ENCODE measurements around the gene OR6C2.
"Not testable (repeated sequence)": the region's sequence is repeated elsewhere in the genome, so short reads cannot be mapped to it uniquely, and the experiment has no call there.

OR6C2 gene

DNA sequence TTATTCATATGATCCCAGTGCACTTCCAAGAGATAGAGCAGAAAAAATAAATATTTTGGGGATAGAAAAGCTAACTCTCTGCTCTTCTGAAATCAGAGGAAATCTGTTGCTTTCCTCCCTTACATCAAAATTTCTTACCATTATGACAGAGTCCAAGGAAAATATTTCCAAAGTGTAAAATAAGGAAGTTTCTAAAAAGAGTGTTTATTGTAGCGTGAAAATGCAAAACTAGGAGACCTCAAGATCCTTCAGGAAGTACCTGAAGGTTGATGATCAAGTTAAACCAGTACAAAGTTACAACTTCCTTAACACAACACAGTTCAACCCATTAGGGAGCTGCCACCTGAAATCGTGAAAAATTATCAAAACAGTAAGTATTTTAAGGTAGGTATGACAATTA, at the start of gene OR6C2:
TSS of gene OR6C2 (plus strand) at position 301 of the 400 bp plus-strand sequence. CDS start 8,138 bp downstream, outside the sequence.
- DNase-seq (ENCODE audit: low read depth in 4 of 4, low spot score in 1 of 4), result no peak

DNA sequence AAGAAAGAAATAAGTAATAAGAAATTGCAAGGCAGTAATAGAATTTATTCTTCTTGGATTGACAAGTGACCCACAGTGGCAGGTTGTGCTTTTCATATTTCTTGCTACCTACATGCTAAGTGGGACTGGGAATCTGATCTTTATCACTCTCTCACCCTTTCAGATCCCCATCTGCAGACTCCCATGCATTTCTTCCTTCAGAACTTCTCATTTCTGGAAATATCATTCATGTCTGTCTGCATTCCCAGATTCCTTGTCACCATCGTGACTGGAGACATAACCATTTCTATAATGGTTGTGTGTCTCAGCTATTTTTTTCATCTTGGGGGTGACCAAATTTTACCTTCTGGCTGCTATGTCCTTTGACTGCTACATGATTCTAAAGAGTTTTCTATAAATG, 47.5 kb upstream of the OR6C2 start:
- DNase-seq (ENCODE audit: low read depth in 4 of 4, low spot score in 1 of 4), result no peak

DNA sequence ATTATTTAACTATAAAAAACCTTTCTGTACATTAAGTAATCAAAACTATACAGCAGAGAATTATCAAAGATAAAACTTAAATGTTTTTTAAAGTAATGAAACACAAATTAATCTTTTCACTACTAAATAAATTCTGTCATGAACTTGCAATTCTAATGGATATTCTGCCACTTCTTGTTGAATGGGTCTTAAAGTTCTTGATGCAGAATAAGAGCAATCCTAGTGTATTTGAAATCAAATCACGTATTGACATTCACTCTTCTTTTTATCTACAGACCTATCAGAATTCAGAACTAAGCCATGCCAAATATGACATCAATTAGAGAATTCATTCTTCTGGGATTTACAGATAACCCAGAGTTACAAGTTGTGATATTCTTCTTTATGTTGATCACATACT, 43.6 kb upstream of the OR6C2 start, which contains the start of gene OR6C65:
TSS of gene OR6C65 (plus strand) at position 301 of the 400 bp plus-strand sequence. CDS start at position 301, 0 bp downstream.
- DNase-seq (ENCODE audit: low read depth in 4 of 4, low spot score in 1 of 4), result no peak

DNA sequence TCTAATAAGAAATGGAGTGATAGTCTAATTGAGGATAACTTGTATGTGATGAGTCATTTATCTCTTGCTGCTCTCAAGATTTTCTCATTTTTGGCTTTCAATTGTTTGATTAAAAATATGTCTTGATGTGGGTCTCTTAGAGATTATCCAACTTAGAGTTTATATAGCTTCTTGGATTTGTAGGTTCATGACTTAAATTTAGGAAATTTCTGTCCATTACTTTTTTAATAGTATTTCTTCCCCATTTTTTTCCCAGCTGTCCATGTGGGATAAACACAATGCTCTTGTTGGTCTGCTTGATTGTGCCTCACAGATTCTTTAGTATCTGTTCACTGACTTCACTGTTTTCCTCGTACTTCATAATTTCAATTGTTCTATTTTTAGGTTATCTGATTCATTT, 36.0 kb upstream of the OR6C2 start:
- no peak for DNase-seq (ENCODE audit: low read depth in 4 of 4, low spot score in 1 of 4)

DNA sequence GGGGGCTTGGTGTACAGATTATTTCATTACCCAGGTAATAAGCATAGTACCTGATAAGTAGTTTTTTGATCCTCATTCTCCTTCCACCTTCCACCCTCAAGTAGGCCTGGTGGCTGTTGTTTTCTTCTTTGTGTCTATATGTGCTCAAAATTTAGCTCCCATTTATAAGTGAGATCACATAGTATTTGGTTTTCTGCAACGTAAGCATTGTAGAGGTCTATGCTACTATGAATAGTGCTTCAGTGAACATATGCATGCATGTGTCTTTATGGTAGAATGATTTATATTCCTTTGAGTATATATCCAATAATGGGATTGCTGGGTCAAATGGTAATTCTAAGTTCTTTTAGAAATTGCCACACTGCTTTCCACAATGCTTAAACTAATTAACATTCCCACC, 34.7 kb upstream of the OR6C2 start:
- DNase-seq (ENCODE audit: low read depth in 4 of 4, low spot score in 1 of 4), result not testable (repeated sequence)

DNA sequence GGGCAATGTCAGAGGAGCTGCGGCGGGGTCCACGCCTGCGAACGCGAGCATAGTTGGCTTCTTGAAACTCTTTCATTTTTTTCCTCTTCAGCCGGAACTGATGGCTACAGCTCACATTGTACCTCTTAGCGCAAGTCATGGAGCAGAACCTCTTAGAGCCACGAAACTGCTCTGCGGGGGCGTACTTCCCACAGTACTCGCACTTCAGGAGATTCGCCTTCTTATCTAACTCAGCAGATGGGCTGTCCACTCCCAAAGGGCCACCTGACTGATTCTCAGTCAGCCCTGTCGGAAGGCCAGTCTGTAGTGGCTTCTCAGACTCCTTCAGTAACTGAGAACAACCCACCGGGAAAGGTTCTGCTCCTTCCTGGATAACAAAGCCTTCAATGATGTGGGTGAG, 31.7 kb upstream of the OR6C2 start:
- DNase-seq (ENCODE audit: low read depth in 4 of 4, low spot score in 1 of 4), result not testable (repeated sequence)

DNA sequence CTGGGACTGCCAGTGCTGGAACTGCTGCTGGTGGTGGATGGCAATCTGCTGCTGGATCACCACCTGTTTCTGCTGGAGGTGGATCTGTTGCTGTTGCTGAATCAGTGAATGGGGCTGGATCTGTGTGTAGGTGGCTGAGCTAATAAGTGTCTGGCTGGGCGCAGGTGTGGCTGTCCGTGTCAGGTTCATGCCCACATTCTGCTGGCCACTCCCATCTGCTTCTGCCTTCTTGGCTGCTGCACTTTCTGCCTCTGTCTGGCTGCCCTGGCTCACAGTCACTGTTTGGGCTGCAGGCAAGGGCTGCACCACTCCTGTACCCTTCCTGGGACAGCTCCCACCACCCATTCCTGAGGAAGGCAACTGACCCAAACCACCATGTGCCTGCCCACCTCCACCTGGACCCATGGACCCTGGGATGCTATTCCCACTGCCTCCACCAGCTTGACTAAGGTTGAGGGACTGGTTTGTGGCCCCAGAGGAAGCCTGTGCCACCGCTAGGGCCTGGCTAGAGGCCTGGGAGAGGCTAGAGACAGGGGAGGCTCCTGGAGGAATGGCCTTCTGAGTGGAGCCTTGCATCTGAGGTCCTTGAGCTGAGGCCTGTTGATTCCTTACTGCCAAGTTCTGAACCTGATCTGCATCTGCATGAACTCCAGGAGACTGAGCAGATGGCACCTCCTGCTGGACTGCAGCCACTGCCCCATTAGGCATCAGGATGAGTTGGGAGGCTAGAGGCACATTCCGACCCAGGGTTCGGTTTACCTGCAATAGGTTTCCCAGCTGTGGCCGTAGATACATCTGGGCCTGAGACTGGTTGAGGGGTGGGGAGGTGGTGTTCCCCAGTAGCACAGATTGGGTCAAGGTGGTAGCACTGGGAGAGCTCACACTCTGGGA, 30.1 kb upstream of the OR6C2 start:
- not testable (repeated sequence) for DNase-seq (ENCODE audit: low read depth in 4 of 4, low spot score in 1 of 4)

DNA sequence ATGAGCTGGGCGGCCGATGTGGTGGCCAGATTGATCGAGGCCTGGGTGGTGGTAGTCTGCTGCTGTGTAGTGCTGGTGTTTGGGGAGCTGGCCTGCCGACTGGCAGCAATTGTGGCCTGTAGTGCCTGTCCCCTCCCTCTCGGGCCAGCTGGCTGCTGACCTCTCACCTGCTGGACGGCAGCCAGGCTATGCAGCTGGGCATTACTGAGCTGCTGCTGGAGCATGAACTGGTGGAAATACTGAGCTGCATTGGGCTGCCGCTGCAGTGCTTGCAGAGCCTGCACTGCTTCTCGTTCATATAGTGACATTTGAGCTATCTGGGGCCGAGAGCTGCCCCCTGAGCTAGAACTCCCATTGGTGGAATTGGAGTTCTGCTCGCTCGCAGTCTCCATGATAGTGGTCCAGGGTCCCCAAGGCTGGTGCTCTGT, 29.5 kb upstream of the OR6C2 start:
- not testable (repeated sequence) for DNase-seq (ENCODE audit: low read depth in 4 of 4, low spot score in 1 of 4)

DNA sequence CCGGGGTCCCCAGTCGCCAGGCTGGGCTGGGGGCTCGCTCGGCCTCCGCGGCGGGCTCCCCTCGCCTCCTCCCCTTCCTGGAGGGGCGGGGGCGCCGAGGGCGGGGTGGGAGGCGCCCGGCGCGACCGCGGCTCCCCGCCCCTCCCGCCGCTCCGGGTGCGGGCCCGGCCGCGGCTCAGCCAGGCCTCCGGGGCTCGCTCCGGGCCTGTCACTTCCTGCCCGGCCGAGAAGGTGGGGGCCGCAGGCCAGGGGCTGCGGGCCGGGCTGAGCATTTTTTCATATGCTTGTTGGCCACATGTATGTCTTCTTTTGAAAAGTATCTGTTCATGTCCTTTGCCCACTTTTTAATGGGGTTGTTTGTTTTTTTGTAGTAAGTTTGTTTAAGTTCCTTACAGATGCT, 29.0 kb upstream of the OR6C2 start:
- not testable (repeated sequence) for DNase-seq (ENCODE audit: low read depth in 4 of 4, low spot score in 1 of 4)

DNA sequence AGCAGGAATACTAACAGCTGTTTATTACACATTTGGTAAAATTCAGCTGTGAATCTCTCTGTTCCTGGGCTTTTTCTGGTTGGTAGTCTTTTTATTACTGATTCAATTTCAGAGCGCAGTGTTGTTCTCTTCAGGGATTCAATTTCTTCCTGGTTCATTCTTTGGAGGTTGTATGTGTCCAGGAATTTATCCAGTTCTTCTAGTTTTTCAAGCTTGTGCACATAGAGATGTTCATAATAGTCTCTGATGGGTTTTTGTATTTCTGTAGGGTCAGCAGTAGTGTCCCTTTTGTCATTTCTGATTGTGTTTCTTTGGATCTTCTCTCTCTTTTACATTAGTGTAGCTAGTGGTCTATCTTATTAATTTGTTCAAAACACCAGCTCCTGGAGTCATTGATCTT, 26.9 kb upstream of the OR6C2 start:
- DNase-seq (ENCODE audit: low read depth in 4 of 4, low spot score in 1 of 4), result no peak

DNA sequence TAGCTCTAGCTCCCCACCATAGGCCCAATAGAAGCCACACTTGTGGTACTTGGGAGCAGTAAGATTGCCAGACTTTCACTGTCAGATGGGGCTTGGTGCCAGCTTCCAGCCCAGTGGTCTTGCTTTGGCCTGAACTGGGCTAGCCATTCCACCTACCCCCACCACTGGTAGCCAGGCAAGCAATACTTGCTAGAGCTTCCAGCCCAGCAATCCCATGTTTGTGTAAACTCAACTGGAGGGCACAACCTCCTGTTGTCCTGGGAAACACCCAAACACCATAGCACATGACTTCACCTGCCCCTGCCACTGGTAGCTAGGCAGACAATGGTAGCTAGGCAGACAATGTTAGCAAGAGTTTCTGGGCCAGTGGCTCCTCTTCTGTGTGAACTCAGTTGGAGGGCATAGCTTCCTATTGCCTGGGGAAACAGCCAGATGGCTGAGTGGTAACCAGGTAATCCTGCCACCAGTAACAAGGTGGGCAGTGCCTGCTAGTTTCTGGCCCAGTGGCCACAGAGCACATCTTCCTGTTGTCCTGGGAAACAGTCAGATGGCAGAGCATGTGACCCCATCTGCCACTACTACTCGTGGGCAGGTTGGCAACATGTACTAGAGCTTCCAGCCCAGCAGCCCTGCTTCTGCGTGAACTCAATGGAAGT, 23.4 kb upstream of the OR6C2 start:
- DNase-seq (ENCODE audit: low read depth in 4 of 4, low spot score in 1 of 4), result no peak

DNA sequence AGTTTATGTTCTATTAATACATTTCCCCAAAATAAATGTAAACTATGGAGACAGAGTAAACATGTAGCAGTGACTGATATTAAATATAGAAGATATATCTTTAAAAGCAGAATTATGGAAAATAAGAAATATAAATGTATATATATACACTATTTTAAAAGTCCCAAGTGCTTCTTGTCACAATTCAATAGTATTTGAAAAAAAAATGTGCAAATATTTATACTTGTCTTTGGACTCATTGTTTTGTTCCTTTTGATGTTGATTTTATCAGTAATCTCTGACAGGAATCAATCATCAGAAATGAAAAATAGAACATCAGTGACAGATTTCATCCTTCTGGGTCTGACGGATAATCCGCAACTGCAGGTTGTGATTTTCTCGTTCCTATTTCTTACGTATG, 17.9 kb upstream of the OR6C2 start, which contains the start of gene OR6C76:
TSS of gene OR6C76 (plus strand) at position 301 of the 400 bp plus-strand sequence. CDS start at position 301, 0 bp downstream.
- no peak for DNase-seq (ENCODE audit: low read depth in 4 of 4, low spot score in 1 of 4)

DNA sequence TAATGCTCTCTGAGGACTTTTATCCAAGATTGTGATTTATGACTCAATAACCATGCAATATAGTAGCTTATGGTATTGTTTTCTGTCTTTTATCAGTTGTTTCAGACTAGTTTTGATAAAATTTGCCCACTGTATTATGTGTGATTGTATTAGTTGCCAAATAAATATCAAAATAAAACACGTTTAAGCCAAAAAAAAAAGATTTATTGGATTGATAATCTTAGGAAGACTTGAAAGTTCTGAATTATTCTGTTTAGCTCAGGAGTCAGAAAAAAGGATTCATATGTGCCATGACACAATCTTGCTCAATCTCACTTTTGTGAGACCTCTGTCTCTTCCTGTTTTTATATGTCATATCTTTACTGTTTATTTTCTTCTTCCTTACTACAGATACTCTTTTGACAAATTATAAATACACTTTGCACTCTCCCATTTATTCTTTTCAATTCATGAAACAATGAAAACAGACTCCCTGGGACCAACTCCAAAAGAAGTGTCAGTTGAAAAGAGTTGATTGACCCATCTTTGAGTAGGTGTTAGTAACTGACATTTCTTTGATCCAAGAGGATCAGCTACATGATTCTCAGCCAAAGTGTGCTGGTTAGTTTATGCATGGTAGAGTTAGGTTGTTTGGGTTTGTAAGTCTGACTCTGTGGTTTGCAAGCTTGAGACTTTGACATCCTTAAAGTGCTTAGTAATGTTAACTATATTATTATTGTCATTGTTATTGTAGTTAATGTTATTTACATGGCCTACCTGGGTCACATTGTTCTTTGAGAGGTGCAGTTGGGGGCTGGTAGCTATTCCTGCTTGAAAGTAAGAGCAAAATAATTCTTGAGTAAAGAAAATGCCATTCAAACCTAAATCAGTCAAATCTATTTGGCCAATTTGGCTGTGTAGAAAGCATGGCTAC, 15.3 kb upstream of the OR6C2 start:
- DNase-seq (ENCODE audit: low read depth in 4 of 4, low spot score in 1 of 4), result no peak

DNA sequence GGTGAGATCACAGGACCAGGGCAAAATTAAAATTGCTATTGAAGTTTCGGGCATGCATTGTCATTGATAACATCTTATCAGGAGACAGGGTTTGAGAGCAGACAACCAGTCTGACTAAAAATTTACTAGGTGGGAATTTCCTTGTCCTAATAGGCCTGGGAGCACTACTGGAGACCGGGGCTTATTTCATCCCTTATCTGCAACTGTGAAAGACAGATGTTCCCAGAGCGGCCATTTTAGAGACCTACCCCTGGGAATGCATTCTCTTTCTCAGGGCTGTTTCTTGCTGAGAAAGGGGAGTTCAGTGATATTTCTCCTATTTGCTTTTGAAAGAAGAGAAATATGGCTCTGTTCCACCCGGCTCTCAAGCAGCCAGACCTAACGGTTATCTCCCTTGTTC, 2.6 kb upstream of the OR6C2 start:
- not testable (repeated sequence) for DNase-seq (ENCODE audit: low read depth in 4 of 4, low spot score in 1 of 4)

DNA sequence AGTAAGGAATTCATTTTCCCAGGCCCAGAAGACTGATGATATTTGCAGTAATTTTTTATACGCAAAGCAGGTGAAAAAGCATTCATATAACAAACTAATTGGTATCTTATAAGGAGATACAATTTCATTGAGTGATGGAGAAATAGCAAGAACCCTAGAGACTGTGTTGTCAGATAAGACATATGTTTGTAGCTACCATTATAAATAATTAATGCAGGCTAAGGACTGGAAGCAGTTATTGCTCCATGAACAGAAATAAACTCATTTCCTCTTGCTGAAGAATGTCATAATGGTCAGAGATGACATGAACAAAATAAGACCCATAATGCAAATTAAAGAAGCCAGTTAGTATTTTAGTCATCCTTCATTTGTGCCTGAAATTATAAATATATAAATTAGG, 1.5 kb downstream of the OR6C2 start:
- no peak for DNase-seq (ENCODE audit: low read depth in 4 of 4, low spot score in 1 of 4)

DNA sequence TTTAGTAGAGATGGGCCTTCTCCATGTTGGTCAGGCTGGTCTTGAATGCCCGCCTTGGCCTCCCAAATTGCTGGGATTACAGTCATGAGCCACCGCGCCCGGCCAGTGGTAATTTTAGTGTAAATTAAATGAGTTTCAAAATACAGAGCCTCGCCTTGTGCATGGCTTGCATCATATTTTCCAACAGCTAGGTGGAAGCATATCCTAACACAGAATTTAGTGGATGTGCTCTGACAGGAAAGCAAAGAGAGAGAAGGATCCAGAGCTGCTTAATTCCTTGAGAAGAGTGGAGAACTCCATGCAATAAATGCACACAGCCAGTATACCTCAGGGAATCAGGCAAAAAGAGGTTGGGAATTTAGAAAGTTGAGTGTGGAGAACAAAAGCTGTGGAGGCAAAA, 2.5 kb downstream of the OR6C2 start:
- no peak for DNase-seq (ENCODE audit: low read depth in 4 of 4, low spot score in 1 of 4)

DNA sequence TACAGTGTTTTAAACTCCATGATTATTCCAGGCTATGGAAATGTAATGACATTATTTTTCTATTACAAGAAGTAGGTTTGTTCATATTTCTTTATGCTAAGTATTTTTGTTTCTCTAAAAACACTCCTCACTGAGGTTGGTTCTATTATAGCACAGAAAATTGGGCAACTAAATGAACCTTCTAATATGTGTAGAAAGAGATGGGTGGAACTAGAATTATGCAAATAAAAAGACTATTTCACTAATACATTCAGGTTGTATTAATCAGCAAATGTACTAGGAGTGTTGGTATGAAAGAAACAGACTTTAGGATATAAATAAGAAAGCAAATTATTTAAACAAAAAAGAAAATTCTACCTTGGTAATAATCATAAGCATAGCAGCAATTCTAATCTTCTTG, 4.9 kb downstream of the OR6C2 start:
- DNase-seq (ENCODE audit: low read depth in 4 of 4, low spot score in 1 of 4), result no peak

DNA sequence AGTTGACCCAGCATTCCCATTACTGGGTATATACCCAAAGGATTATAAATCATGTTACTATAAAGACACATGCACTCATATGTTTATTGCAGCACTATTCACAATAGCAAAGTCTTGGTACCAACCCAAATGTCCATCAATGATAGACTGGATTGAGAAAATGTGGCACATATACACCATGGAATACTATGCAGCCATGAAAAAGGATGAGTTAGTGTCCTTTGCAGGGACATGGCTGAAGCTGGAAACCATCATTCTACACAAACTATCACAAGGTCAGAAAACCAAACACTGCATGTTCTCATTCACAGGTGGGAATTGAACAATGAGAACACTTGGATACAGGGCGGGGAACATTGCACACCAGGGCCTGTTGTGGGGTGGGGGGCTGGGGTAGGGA, 21.1 kb downstream of the OR6C2 start:
- DNase-seq (ENCODE audit: low read depth in 4 of 4, low spot score in 1 of 4), result not testable (repeated sequence)

DNA sequence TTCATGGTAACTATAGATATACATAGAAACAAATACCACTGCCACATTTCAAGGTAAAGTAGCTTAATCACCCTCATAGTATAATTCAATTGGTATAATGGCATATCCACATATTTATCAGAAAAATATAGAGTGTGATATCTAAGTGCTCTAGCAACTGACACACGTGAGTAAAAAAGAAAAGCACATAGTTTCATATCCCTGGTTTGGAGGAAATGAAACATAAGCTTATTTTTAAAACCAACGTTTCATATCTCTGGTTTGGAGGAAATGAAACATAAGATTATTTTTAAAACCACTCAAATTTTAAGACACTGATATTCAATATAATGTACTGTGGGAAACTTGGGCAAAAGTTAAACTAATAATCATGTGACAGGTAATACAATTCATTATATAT, 24.0 kb downstream of the OR6C2 start:
- no peak for DNase-seq (ENCODE audit: low read depth in 4 of 4, low spot score in 1 of 4)

DNA sequence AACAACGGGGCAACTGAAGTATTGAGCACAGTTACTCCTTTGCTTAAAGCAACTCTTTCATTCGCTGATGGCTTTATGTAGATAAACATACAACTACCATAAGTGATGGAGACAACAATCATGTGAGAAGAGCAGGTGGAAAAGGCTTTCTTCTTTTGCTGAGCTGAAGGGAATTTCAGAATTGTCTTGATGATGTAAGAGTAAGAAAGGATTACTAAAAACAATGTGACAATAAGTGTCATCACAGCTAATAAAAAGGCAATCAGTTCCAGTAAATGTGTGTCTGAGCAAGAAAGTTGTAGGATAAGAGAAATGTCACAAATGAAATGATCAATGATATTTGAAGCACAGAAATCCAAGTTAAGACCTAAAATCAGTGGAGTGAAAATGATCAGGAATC, 25.4 kb downstream of the OR6C2 start:
- no peak for DNase-seq (ENCODE audit: low read depth in 4 of 4, low spot score in 1 of 4)

Data from stimulated activated CD4-positive, alpha-beta T cell treated with anti-CD3 and anti-CD28 coated beads, Interleukin-1b, Interleukin-23, amount 100 ng/mL, for 24 hours (primary cell).